Activated CD4-positive, CD25-positive, alpha-beta regulatory T cell treated with anti-CD3 and anti-CD28 coated beads, Interleukin-2, amount 50 U/mL, for 16 hours (primary cell): ENCODE data around the gene FOXP4.

ENCODE experiments used
- DNase-seq: peaks from one replicate; pipeline ENCODE4 v3.0.0-alpha.2; 2020; ENCODE audit warnings: low read depth, low spot score

Gene FOXP4

GRCh38 chr6:41583565-41583964 is 37.4 kb downstream of the FOXP4 start:
- no peak for DNase-seq

GRCh38 chr6:41584205-41584604 is 38.0 kb downstream of the FOXP4 start:
- DNase-seq = no peak

- DNase-seq = no peak
These were observed 38.6 kb downstream of the FOXP4 start for GRCh38 chr6:41584668-41585205.

- DNase-seq = no peak
These were observed 39.4 kb downstream of the FOXP4 start for GRCh38 chr6:41585605-41586004.

- DNase-seq = no peak
These were observed 40.2 kb downstream of the FOXP4 start for GRCh38 chr6:41586252-41587007.

- DNase-seq = no peak
These were observed 41.1 kb downstream of the FOXP4 start for GRCh38 chr6:41587131-41587879.

GRCh38 chr6:41588111-41588510 is 41.9 kb downstream of the FOXP4 start:
- DNase-seq = no peak

GRCh38 chr6:41589223-41589622 is 43.0 kb downstream of the FOXP4 start:
- no peak for DNase-seq

GRCh38 chr6:41589636-41590622 is 43.7 kb downstream of the FOXP4 start:
- no peak for DNase-seq

GRCh38 chr6:41591122-41591521 is 44.9 kb downstream of the FOXP4 start:
- no peak for DNase-seq

GRCh38 chr6:41591859-41592502 is 45.8 kb downstream of the FOXP4 start:
- peak; percentile 62 for DNase-seq

GRCh38 chr6:41593406-41593805 is 47.2 kb downstream of the FOXP4 start:
- DNase-seq = no peak

GRCh38 chr6:41593839-41594238 is 47.7 kb downstream of the FOXP4 start:
- no peak for DNase-seq

GRCh38 chr6:41594326-41594725 is 48.1 kb downstream of the FOXP4 start:
- DNase-seq = no peak

- no peak for DNase-seq
These were observed 48.6 kb downstream of the FOXP4 start for GRCh38 chr6:41594766-41595165.

GRCh38 chr6:41595166-41595565 is 49.0 kb downstream of the FOXP4 start:
- DNase-seq = no peak

GRCh38 chr6:41596096-41596685 is 50.0 kb downstream of the FOXP4 start:
- DNase-seq = no peak

GRCh38 chr6:41596807-41597206 is 50.6 kb downstream of the FOXP4 start:
- DNase-seq = no peak

- DNase-seq = no peak
These were observed 51.2 kb downstream of the FOXP4 start for GRCh38 chr6:41597246-41598000.

GRCh38 chr6:41598670-41599014 is 52.5 kb downstream of the FOXP4 start:
- DNase-seq = no peak
